Esophagus squamous epithelium (tissue), 4 donors: Measurements from ENCODE around the gene LAMC3.
A peak's percentile ranks its signal among the peaks of the same experiment; 100 is the strongest.

Experiments used
- POLR2A ChIP-seq, 4 donors: fragments of 450-650 bp; IDR thresholded peaks; one replicate each; pipeline ENCODE4 v1.6.1; 2017; ENCODE audit warnings: antibody characterized with exemption in 4 of 4, mild to moderate bottlenecking in 4 of 4, moderate library complexity in 3 of 4
- TF ChIP-seq, protein P1 (sequence below), 6 experiments: fragments of 450-650 bp in 4 of 6; fragments of 200-600 bp in 2 of 6; sonication (generic) in 2 of 6; IDR thresholded peaks; one replicate each; pipeline ENCODE4 v1.5.1; 2016 to 2019; ENCODE audit warnings: antibody characterized with exemption in 6 of 6, mild to moderate bottlenecking in 4 of 6, moderate library complexity in 4 of 6

DNA sequence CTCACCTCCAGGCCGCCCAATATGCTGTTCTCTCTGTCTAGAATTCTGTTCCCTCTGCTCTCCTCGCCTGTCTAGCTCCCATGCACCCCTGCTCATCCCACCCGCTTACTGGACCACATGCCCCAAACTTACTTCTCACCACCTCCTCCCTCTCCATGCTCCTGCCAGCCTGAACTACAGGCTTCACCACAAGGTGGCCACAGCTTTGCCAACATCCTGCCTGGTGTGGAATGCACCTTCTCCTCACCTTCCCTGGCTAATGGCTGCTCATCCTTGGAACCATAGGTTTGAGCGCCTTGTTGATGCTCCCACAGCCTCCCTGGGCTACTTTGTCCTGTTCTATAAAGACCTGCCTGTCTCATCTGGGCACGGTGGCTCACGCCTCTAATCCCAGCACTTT lies 9.6 kb downstream of the LAMC3 start:
- TF ChIP-seq, protein P1, sequence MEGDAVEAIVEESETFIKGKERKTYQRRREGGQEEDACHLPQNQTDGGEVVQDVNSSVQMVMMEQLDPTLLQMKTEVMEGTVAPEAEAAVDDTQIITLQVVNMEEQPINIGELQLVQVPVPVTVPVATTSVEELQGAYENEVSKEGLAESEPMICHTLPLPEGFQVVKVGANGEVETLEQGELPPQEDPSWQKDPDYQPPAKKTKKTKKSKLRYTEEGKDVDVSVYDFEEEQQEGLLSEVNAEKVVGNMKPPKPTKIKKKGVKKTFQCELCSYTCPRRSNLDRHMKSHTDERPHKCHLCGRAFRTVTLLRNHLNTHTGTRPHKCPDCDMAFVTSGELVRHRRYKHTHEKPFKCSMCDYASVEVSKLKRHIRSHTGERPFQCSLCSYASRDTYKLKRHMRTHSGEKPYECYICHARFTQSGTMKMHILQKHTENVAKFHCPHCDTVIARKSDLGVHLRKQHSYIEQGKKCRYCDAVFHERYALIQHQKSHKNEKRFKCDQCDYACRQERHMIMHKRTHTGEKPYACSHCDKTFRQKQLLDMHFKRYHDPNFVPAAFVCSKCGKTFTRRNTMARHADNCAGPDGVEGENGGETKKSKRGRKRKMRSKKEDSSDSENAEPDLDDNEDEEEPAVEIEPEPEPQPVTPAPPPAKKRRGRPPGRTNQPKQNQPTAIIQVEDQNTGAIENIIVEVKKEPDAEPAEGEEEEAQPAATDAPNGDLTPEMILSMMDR (IDR thresholded peaks at IDR 0.05): peak in 1 of 6 experiments; percentile 34
- no peak for TF ChIP-seq POLR2A (IDR thresholded peaks at IDR 0.05)
